Measurements from ENCODE around the gene OSBPL9. TPM values are rescaled to one million over a fixed set of nuclear protein-coding genes. Genes with fewer than 3 reads are reported as not detected.
"Not testable (repeated sequence)": the region's sequence is repeated elsewhere in the genome, so short reads cannot be mapped to it uniquely, and the experiment has no call there.

The OSBPL9 gene
- total RNA-seq, 2 experiments from 2014 or later, result 58.6 to 87.8 TPM

- H3K4me3 ChIP-seq (ENCODE audit: low read depth, low read length, poor library complexity, severe bottlenecking), result no peak overlapping the region
- TF ChIP-seq EZH2phosphoT487 (IDR thresholded peaks at IDR 0.05; ENCODE audit: borderline replicate concordance, low read depth, low read length) (no peak), CTCF (conservative IDR thresholded peaks at IDR 0.05; ENCODE audit: low read length) (no peak)
Measured at GRCh38 chr1:51693419-51694155, 76.7 kb downstream of the OSBPL9 start.

GRCh38 chr1:51697166-51697565 lies 80.3 kb downstream of the OSBPL9 start:
- Histone ChIP-seq H4K20me1 (ENCODE audit: insufficient read depth, low read length) (no peaks in the 10 kb centered on the region), H3K4me3 (ENCODE audit: low read depth, low read length, poor library complexity, severe bottlenecking) (no peak overlapping the region), H3K4me1 (ENCODE audit: insufficient read depth, low read length, poor library complexity, severe bottlenecking) (no peaks in the 10 kb centered on the region), H3K9me2 (ENCODE audit: insufficient read depth, low read length) (no peaks in the 10 kb centered on the region), H3K27ac (ENCODE audit: low read depth, low read length, poor library complexity, severe bottlenecking) (no peak overlapping the region), H3K36me3 (ENCODE audit: insufficient read depth, low read length) (no peaks in the 10 kb centered on the region), H3K9me3 (ENCODE audit: low read length) (no peaks in the 10 kb centered on the region), H3K79me2 (ENCODE audit: insufficient read depth, low read depth, low read length) (no peaks in the 10 kb centered on the region), H2AFZ (ENCODE audit: low read length) (no peak overlapping the region), H3K4me2 (ENCODE audit: low read length) (no peak overlapping the region)
- TF ChIP-seq CTCF (conservative IDR thresholded peaks at IDR 0.05; ENCODE audit: low read length), result no peak
- no peak for TF ChIP-seq EZH2phosphoT487 (IDR thresholded peaks at IDR 0.05; ENCODE audit: borderline replicate concordance, low read depth, low read length)
- ChIA-PET POLR2A (no interaction called here), CTCF (ENCODE audit: unreplicated experiment) (no interaction called here)
- no peak for DNase-seq (ENCODE audit: low spot score)
- no TSS peak for BruUV-seq (replicated peaks)
- intact Hi-C loops (cut with micrococcal nuclease; ENCODE audit: unreplicated experiment), result no loop called here

More at GRCh38 chr1:51693419-51694155, 76.7 kb downstream of the OSBPL9 start:
- intact Hi-C loops (cut with micrococcal nuclease; ENCODE audit: unreplicated experiment), result no loop called here
- no peak for DNase-seq (ENCODE audit: low spot score)
- Histone ChIP-seq H4K20me1 (ENCODE audit: insufficient read depth, low read length) (no peaks in the 10 kb centered on the region), H3K4me2 (ENCODE audit: low read length) (no peak overlapping the region), H3K79me2 (ENCODE audit: insufficient read depth, low read depth, low read length) (no peaks in the 10 kb centered on the region), H2AFZ (ENCODE audit: low read length) (no peak overlapping the region), H3K9me2 (ENCODE audit: insufficient read depth, low read length) (no peaks in the 10 kb centered on the region), H3K9me3 (ENCODE audit: low read length) (no peaks in the 10 kb centered on the region), H3K36me3 (ENCODE audit: insufficient read depth, low read length) (no peaks in the 10 kb centered on the region), H3K27ac (ENCODE audit: low read depth, low read length, poor library complexity, severe bottlenecking) (no peak overlapping the region), H3K4me1 (ENCODE audit: insufficient read depth, low read length, poor library complexity, severe bottlenecking) (no peaks in the 10 kb centered on the region)
- BruUV-seq (replicated peaks), result no TSS peak
- ChIA-PET POLR2A (interaction anchor here (0.6 to 0.9 kb wide), 3 partner anchors 227 to 1042 kb away, joined by 3 read pairs; no protein-coding TSS in a partner anchor), CTCF (ENCODE audit: unreplicated experiment) (no interaction called here)

GRCh38 chr1:51699391-51699790 lies 82.5 kb downstream of the OSBPL9 start:
- no peaks in the 10 kb centered on the region for H3K9me2 ChIP-seq (ENCODE audit: insufficient read depth, low read length)
- CTCF ChIA-PET (ENCODE audit: unreplicated experiment), result no interaction called here
- H3K4me3 ChIP-seq (ENCODE audit: low read depth, low read length, poor library complexity, severe bottlenecking), result no peak overlapping the region
- H3K4me1 ChIP-seq (ENCODE audit: insufficient read depth, low read length, poor library complexity, severe bottlenecking), result no peaks in the 10 kb centered on the region
- H4K20me1 ChIP-seq (ENCODE audit: insufficient read depth, low read length), result no peaks in the 10 kb centered on the region
- no peaks in the 10 kb centered on the region for H3K9me3 ChIP-seq (ENCODE audit: low read length)
- H3K4me2 ChIP-seq (ENCODE audit: low read length), result no peak overlapping the region
- no peaks in the 10 kb centered on the region for H3K79me2 ChIP-seq (ENCODE audit: insufficient read depth, low read depth, low read length)
- H3K36me3 ChIP-seq (ENCODE audit: insufficient read depth, low read length), result no peaks in the 10 kb centered on the region
- no peak for DNase-seq (ENCODE audit: low spot score)
- TF ChIP-seq EZH2phosphoT487 (IDR thresholded peaks at IDR 0.05; ENCODE audit: borderline replicate concordance, low read depth, low read length) (no peak), CTCF (conservative IDR thresholded peaks at IDR 0.05; ENCODE audit: low read length) (no peak)
- H3K27ac ChIP-seq (ENCODE audit: low read depth, low read length, poor library complexity, severe bottlenecking), result no peak overlapping the region
- intact Hi-C loops (cut with micrococcal nuclease; ENCODE audit: unreplicated experiment), result no loop called here
- no TSS peak for BruUV-seq (replicated peaks)
- H2AFZ ChIP-seq (ENCODE audit: low read length), result no peak overlapping the region
- POLR2A ChIA-PET, result no interaction called here

- H3K36me3 ChIP-seq (ENCODE audit: insufficient read depth, low read length); H4K20me1 ChIP-seq (ENCODE audit: insufficient read depth, low read length); DNase-seq (ENCODE audit: low spot score); H3K4me3 ChIP-seq (ENCODE audit: low read depth, low read length, poor library complexity, severe bottlenecking); H3K9me2 ChIP-seq (ENCODE audit: insufficient read depth, low read length); H3K4me1 ChIP-seq (ENCODE audit: insufficient read depth, low read length, poor library complexity, severe bottlenecking); BruUV-seq (replicated peaks); intact Hi-C loops (cut with micrococcal nuclease; ENCODE audit: unreplicated experiment); CTCF ChIA-PET (ENCODE audit: unreplicated experiment); H2AFZ ChIP-seq (ENCODE audit: low read length); H3K4me2 ChIP-seq (ENCODE audit: low read length); POLR2A ChIA-PET; H3K9me3 ChIP-seq (ENCODE audit: low read length); H3K27ac ChIP-seq (ENCODE audit: low read depth, low read length, poor library complexity, severe bottlenecking); H3K79me2 ChIP-seq (ENCODE audit: insufficient read depth, low read depth, low read length): not testable (repeated sequence)
Measured at GRCh38 chr1:51701782-51702181, 84.9 kb downstream of the OSBPL9 start.

All from OCI-LY7 (cell line).